22Rv1 (cell line): ENCODE data around the gene SGSM2.

Experiments used
- CTCF ChIP-seq: fragments of 450-650 bp; IDR thresholded peaks from 2 replicates; pipeline ENCODE4 v1.5.1; 2017; ENCODE audit warnings: mild to moderate bottlenecking
- ZFX ChIP-seq: fragments of 450-650 bp; IDR thresholded peaks from 2 replicates; pipeline ENCODE4 v1.6.1; 2017; ENCODE audit warnings: antibody characterized with exemption, borderline replicate concordance

- TF ChIP-seq CTCF: no peak
- TF ChIP-seq ZFX: no peak
These were observed 35.4 kb downstream of the SGSM2 start for GRCh38 chr17:2372681-2373080.
